SK-N-MC (cell line): Measurements from ENCODE around the gene GNAQ.
"Not testable (repeated sequence)": the region's sequence is repeated elsewhere in the genome, so short reads cannot be mapped to it uniquely, and the experiment has no call there.

ENCODE experiments used
- DNase-seq: peaks from one replicate; pipeline ENCODE4 v3.0.0-alpha.2; 2011; ENCODE audit warnings: low read depth, low spot score
- H3K27ac ChIP-seq: fragments of 200-600 bp; sonication (generic); 2 replicates; pipeline ENCODE4 v1.5.1; 2016; ENCODE audit warnings: mixed run types
- H3K36me3 ChIP-seq: fragments of 200-600 bp; sonication (generic); 2 replicates; pipeline ENCODE4 v1.6.1; 2017; ENCODE audit warnings: antibody characterized with exemption, low read length, mixed read lengths; ENCODE audit not compliant: insufficient read depth
- H3K4me3 ChIP-seq: fragments of 200-600 bp; sonication (generic); 2 replicates; pipeline ENCODE4 v1.5.1; 2016
- H3K9ac ChIP-seq: fragments of 200-600 bp; sonication (generic); 2 replicates; pipeline ENCODE4 v1.8.0; 2017; ENCODE audit warnings: mixed run types, mixed read lengths; ENCODE audit not compliant: insufficient read length
- H3K9me3 ChIP-seq: fragments of 200-600 bp; sonication (generic); 2 replicates; pipeline ENCODE4 v1.6.1; 2017; ENCODE audit warnings: low read depth, mild to moderate bottlenecking, antibody characterized with exemption, low read length, moderate library complexity, mixed read lengths
- EZH2 ChIP-seq: fragments of 200-600 bp; sonication (generic); IDR thresholded peaks from one replicate; pipeline ENCODE4 v1.6.1; 2017; ENCODE audit warnings: antibody characterized with exemption
- FOXP2 ChIP-seq: optimal IDR thresholded peaks from 2 replicates; pipeline ENCODE3; 2011; ENCODE audit warnings: mild to moderate bottlenecking, moderate library complexity; ENCODE audit not compliant: insufficient read depth; ENCODE audit errors: extremely low read length, control extremely low read depth
- POLR2AphosphoS5 ChIP-seq: IDR thresholded peaks from 2 replicates; pipeline ENCODE4 v1.6.1; 2012; ENCODE audit warnings: mild to moderate bottlenecking, low read depth, low read length, borderline replicate concordance

The GNAQ gene

GRCh38 chr9:78031444-78031892 lies at the start of gene GNAQ:
Gene GNAQ, minus strand, starts transcription at chr9:78031811. Its CDS starts 576 bp downstream, at chr9:78031235.
- no peak for DNase-seq
- H3K27ac ChIP-seq: peak within 1 kb of the TSS; percentile 70
- TF ChIP-seq EZH2 (no peak), POLR2AphosphoS5 (no peak), FOXP2 (no peak)
- no peaks in the 10 kb centered on the region for H3K9me3 ChIP-seq
- no peaks in the 10 kb centered on the region for H3K36me3 ChIP-seq
- peak within 1 kb of the TSS; percentile 93 for H3K4me3 ChIP-seq
- H3K9ac ChIP-seq: peak within 1 kb of the TSS; percentile 84

DNA sequence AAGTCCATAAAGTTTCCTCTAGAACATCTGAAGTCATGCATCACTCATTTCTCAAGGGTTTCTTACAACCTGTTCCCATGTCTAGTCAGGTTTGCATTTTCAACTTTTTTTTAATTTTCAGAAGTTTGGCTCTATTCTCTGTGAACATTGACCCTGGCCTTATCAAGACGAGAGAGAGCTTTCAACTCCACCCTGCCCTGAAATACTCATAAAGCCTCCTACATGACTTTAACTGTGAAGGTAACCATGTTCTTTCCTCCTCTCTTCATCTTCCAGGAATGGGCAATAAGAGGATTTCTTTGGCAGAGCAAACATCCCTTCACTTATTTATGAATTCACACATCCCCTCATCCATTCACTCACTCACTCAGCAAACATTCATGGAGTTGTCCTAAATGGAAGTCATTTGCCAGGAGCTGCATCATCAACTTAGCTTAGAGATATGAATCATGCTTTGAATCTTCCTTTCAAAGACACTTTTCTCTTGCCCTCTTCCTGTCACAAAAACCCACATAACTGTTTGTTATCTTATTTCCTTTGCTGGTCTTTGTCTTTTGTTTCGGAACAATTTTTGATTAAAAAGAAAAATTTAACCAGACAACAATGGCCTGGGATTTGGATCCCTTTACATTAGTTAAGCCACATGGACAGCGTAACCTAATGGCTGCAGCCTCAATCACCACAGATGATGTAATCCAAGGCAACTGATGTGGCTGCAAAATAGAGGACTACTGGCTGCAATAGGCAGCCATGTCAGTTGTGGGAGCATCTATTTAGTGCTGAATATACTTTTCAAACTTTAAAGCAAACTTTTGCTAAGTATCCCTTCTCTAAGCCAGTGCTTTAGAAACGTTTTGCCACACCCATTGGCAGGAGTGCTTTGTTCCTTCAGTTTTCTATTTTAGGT lies 43.0 kb upstream of the GNAQ start:
- Histone ChIP-seq H3K9ac (no peak overlapping the region), H3K36me3 (no peaks in the 10 kb centered on the region), H3K9me3 (no peaks in the 10 kb centered on the region), H3K4me3 (no peak overlapping the region), H3K27ac (no peak overlapping the region)
- no peak for TF ChIP-seq EZH2
- no peak for TF ChIP-seq POLR2AphosphoS5
- no peak for TF ChIP-seq FOXP2
- no peak for DNase-seq

- Histone ChIP-seq H3K4me3 (no peak overlapping the region), H3K9ac (no peak overlapping the region), H3K36me3 (no peaks in the 10 kb centered on the region), H3K9me3 (no peaks in the 10 kb centered on the region), H3K27ac (no peak overlapping the region)
- DNase-seq: no peak
- TF ChIP-seq POLR2AphosphoS5: no peak
- no peak for TF ChIP-seq EZH2
- no peak for TF ChIP-seq FOXP2
These were observed 42.1 kb upstream of the GNAQ start for GRCh38 chr9:78073722-78074121.

GRCh38 chr9:78072586-78073199 lies 41.1 kb upstream of the GNAQ start:
- no peaks in the 10 kb centered on the region for H3K9me3 ChIP-seq
- H3K4me3 ChIP-seq: no peak overlapping the region
- no peaks in the 10 kb centered on the region for H3K36me3 ChIP-seq
- no peak for DNase-seq
- H3K27ac ChIP-seq: no peak overlapping the region
- TF ChIP-seq POLR2AphosphoS5: no peak
- TF ChIP-seq EZH2: no peak
- no peak for TF ChIP-seq FOXP2
- no peak overlapping the region for H3K9ac ChIP-seq

DNA sequence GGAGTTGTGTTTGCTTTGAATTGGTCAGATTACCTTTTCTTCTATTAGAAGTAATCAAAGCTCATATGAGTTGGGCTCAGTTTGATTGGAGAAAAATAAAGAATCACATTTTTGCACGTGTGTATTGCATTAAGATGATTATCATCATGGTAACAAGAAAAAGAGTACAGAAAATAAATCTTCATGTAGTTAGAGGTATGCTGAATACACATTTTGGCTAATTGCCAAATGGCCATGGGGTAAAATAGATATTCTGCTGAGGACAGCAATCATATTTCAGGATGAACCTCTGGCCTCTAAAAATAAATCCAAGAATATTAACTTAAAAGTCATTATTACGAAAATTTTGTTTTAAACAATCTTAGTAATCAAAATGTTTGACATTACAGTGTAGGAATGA lies 38.9 kb upstream of the GNAQ start:
- Histone ChIP-seq H3K9ac (no peak overlapping the region), H3K4me3 (0 out of 2 replicates have a peak overlapping the region, but pooled peaks have one; percentile 1), H3K9me3 (no peaks in the 10 kb centered on the region), H3K27ac (no peak overlapping the region), H3K36me3 (no peaks in the 10 kb centered on the region)
- TF ChIP-seq EZH2 (no peak), POLR2AphosphoS5 (no peak), FOXP2 (no peak)
- peak; percentile 14 for DNase-seq

DNA sequence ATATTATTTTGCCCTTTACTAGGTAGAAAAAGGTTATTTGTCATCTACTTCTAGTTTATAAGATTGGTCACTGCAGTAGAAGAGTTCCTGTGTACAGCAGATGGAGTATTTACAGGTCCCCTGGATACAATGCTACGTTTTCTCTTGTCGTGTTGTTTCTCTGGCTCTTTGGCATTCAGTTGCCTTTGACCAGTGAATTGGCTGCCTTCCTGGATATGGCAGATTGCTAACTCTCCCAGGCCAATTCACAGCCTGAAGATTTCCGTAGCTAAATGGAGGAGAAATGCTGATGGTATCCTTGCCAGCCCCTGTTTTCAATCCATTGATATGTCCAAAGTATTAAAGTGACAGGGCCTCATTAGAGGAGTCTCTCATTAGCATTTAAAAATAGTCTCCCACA lies 32.5 kb upstream of the GNAQ start:
- Histone ChIP-seq H3K9ac (no peak overlapping the region), H3K27ac (no peak overlapping the region), H3K9me3 (no peaks in the 10 kb centered on the region), H3K4me3 (no peak overlapping the region), H3K36me3 (no peaks in the 10 kb centered on the region)
- TF ChIP-seq POLR2AphosphoS5 (no peak), EZH2 (no peak), FOXP2 (no peak)
- no peak for DNase-seq

DNA sequence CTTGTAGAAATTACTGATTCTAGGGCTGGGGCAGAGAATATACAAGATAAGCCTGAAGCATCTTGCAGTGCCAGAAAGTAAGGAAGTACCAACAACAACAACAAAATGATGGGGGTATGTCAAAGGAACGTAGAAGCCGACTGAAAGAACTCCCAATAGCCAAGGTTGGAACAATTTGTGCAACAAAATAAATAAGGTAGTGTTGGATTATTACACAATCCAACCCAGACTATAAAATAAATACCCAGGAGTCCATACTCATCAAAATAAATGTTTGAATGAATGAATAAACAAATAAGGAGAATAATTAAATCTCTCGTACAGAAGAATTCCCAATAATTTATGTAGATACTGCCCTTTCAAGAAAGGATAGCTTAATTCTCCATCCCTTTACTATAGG lies 31.1 kb upstream of the GNAQ start:
- no peak overlapping the region for H3K4me3 ChIP-seq
- H3K9ac ChIP-seq: no peak overlapping the region
- H3K9me3 ChIP-seq: no peaks in the 10 kb centered on the region
- TF ChIP-seq FOXP2 (no peak), POLR2AphosphoS5 (no peak), EZH2 (no peak)
- no peaks in the 10 kb centered on the region for H3K36me3 ChIP-seq
- no peak overlapping the region for H3K27ac ChIP-seq
- no peak for DNase-seq

DNA sequence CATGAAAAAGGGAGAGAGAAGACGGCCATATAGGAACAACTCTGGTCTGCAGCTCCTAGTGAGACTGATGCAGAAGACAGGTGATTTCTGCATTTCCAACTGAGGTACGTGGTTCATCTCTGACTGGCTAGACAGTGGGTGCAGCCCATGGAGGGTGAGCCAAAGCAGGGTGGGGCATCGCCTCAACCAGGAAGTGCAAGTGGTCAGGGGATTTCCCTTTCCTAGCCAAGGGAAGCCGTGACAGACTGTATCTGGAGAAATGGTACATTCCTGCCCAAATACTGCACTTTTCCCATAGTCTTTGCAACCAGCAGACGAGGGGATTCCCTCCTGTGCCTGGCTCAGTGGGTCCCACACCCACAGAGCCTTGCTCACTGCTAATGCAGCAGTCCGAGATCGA lies 22.6 kb upstream of the GNAQ start:
- H3K9me3 ChIP-seq, DNase-seq, H3K27ac ChIP-seq, H3K36me3 ChIP-seq, H3K9ac ChIP-seq, H3K4me3 ChIP-seq: not testable (repeated sequence)
